ENCODE measurements around the gene GLRX5.
"Not testable (repeated sequence)": the region's sequence is repeated elsewhere in the genome, so short reads cannot be mapped to it uniquely, and the experiment has no call there.

Gene GLRX5

GRCh38 chr14:95508377-95508776 is 26.5 kb upstream of the GLRX5 start:
- Histone ChIP-seq H2BK15ac (ENCODE audit: low read depth, poor library complexity, severe bottlenecking) (no peak overlapping the region), H3K9me3 (ENCODE audit: control insufficient read depth, low read length) (no peaks in the 10 kb centered on the region), H2AFZ (ENCODE audit: low read depth, low read length) (no peak overlapping the region), H4K91ac (ENCODE audit: low read length) (no peak overlapping the region), H3K23ac (ENCODE audit: low read length in 2 of 2) (no peak overlapping the region), H3K27ac (ENCODE audit: low read length, poor library complexity, severe bottlenecking) (no peak overlapping the region), H3K4me1 (ENCODE audit: control insufficient read depth, insufficient read depth, low read depth, low read length) (peaks cover 16% of the 10 kb centered on the region), H3K9ac (ENCODE audit: low read length) (peak overlapping the region; percentile 19), H2BK120ac (ENCODE audit: low read depth, low read length) (no peak overlapping the region), H3K36me3 (ENCODE audit: control insufficient read depth in 1 of 2, insufficient read depth in 2 of 2, low read depth in 1 of 2, low read length in 2 of 2) (peaks cover 6 to 31% of the 10 kb centered on the region in 2 experiments), H3K18ac (ENCODE audit: low read depth in 1 of 2, low read length in 2 of 2) (peak overlapping the region in 1 of 2 experiments; percentile 80), H4K8ac (ENCODE audit: low read length) (no peak overlapping the region), H3K14ac (ENCODE audit: low read length in 2 of 2) (no peak overlapping the region), H2BK5ac (ENCODE audit: low read depth, low read length, poor library complexity, severe bottlenecking) (no peak overlapping the region), H3K4ac (ENCODE audit: low read depth in 1 of 2, low read length in 2 of 2) (peak overlapping the region in 1 of 2 experiments; percentile 47), H3K4me3 (ENCODE audit: insufficient read depth in 1 of 2, low read depth in 1 of 2, low read length in 2 of 2) (peak overlapping the region in 1 of 2 experiments; percentile 4), H3K79me1 (replicated peaks; ENCODE audit: low read length, poor library complexity, severe bottlenecking) (peaks cover 4% of the 10 kb centered on the region), H2AK5ac (ENCODE audit: low read length, severe bottlenecking) (no peak overlapping the region), H2BK12ac (ENCODE audit: low read length in 2 of 2) (peak overlapping the region in 1 of 2 experiments; percentile 80), H3K4me2 (ENCODE audit: low read length, poor library complexity, severe bottlenecking) (no peak overlapping the region), H3K27me3 (ENCODE audit: control insufficient read depth in 1 of 2, insufficient read depth in 1 of 2, low read length in 2 of 2) (no peaks in the 10 kb centered on the region)
- DNase-seq, result no peak
- WGBS, result 95% methylated on average over 6 of the region's 6 CpGs

- H3K4me2 ChIP-seq (ENCODE audit: low read length, poor library complexity, severe bottlenecking), result no peak overlapping the region
- no peaks in the 10 kb centered on the region for H3K9me3 ChIP-seq (ENCODE audit: control insufficient read depth, low read length)
- peak overlapping the region in 1 of 2 experiments; percentile 67 for H3K4ac ChIP-seq (ENCODE audit: low read depth in 1 of 2, low read length in 2 of 2)
- H3K4me3 ChIP-seq (ENCODE audit: insufficient read depth in 1 of 2, low read depth in 1 of 2, low read length in 2 of 2), result no peak overlapping the region
- no peak for DNase-seq
- H3K36me3 ChIP-seq (ENCODE audit: control insufficient read depth in 1 of 2, insufficient read depth in 2 of 2, low read depth in 1 of 2, low read length in 2 of 2), result peaks cover 6 to 28% of the 10 kb centered on the region in 2 experiments
- no peaks in the 10 kb centered on the region for H3K27me3 ChIP-seq (ENCODE audit: control insufficient read depth in 1 of 2, insufficient read depth in 1 of 2, low read length in 2 of 2)
- H2AFZ ChIP-seq (ENCODE audit: low read depth, low read length), result no peak overlapping the region
- H3K14ac ChIP-seq (ENCODE audit: low read length in 2 of 2), result no peak overlapping the region
- H4K91ac ChIP-seq (ENCODE audit: low read length), result no peak overlapping the region
- 90% methylated on average over 6 of the region's 6 CpGs for WGBS
- H2AK5ac ChIP-seq (ENCODE audit: low read length, severe bottlenecking), result no peak overlapping the region
- no peak overlapping the region for H3K27ac ChIP-seq (ENCODE audit: low read length, poor library complexity, severe bottlenecking)
- no peak overlapping the region for H3K18ac ChIP-seq (ENCODE audit: low read depth in 1 of 2, low read length in 2 of 2)
- no peak overlapping the region for H2BK15ac ChIP-seq (ENCODE audit: low read depth, poor library complexity, severe bottlenecking)
- no peak overlapping the region for H3K23ac ChIP-seq (ENCODE audit: low read length in 2 of 2)
- no peak overlapping the region for H2BK5ac ChIP-seq (ENCODE audit: low read depth, low read length, poor library complexity, severe bottlenecking)
- no peak overlapping the region for H2BK120ac ChIP-seq (ENCODE audit: low read depth, low read length)
- H3K9ac ChIP-seq (ENCODE audit: low read length), result no peak overlapping the region
- no peak overlapping the region for H2BK12ac ChIP-seq (ENCODE audit: low read length in 2 of 2)
- peaks cover 5% of the 10 kb centered on the region for H3K79me1 ChIP-seq (replicated peaks; ENCODE audit: low read length, poor library complexity, severe bottlenecking)
- H3K4me1 ChIP-seq (ENCODE audit: control insufficient read depth, insufficient read depth, low read depth, low read length), result peaks cover 19% of the 10 kb centered on the region
- no peak overlapping the region for H4K8ac ChIP-seq (ENCODE audit: low read length)
These were observed 25.4 kb upstream of the GLRX5 start for GRCh38 chr14:95509495-95509894.

- H3K4me2 ChIP-seq (ENCODE audit: low read length, poor library complexity, severe bottlenecking); H3K18ac ChIP-seq (ENCODE audit: low read depth in 1 of 2, low read length in 2 of 2); H3K27ac ChIP-seq (ENCODE audit: low read length, poor library complexity, severe bottlenecking); DNase-seq; H2AFZ ChIP-seq (ENCODE audit: low read depth, low read length); H3K23ac ChIP-seq (ENCODE audit: low read length in 2 of 2); H2AK5ac ChIP-seq (ENCODE audit: low read length, severe bottlenecking); H3K79me1 ChIP-seq (replicated peaks; ENCODE audit: low read length, poor library complexity, severe bottlenecking); H2BK120ac ChIP-seq (ENCODE audit: low read depth, low read length); H2BK12ac ChIP-seq (ENCODE audit: low read length in 2 of 2); H3K14ac ChIP-seq (ENCODE audit: low read length in 2 of 2); H3K9me3 ChIP-seq (ENCODE audit: control insufficient read depth, low read length); H3K4ac ChIP-seq (ENCODE audit: low read depth in 1 of 2, low read length in 2 of 2); H3K27me3 ChIP-seq (ENCODE audit: control insufficient read depth in 1 of 2, insufficient read depth in 1 of 2, low read length in 2 of 2); H3K4me3 ChIP-seq (ENCODE audit: insufficient read depth in 1 of 2, low read depth in 1 of 2, low read length in 2 of 2); H2BK5ac ChIP-seq (ENCODE audit: low read depth, low read length, poor library complexity, severe bottlenecking); H4K91ac ChIP-seq (ENCODE audit: low read length); H2BK15ac ChIP-seq (ENCODE audit: low read depth, poor library complexity, severe bottlenecking): not testable (repeated sequence)
- Histone ChIP-seq H3K9ac (ENCODE audit: low read length) (peak overlapping the region; percentile 1), H4K8ac (ENCODE audit: low read length) (peak overlapping the region; percentile 21), H3K4me1 (ENCODE audit: control insufficient read depth, insufficient read depth, low read depth, low read length) (peaks cover 28% of the 10 kb centered on the region), H3K36me3 (ENCODE audit: control insufficient read depth in 1 of 2, insufficient read depth in 2 of 2, low read depth in 1 of 2, low read length in 2 of 2) (peaks cover 6 to 28% of the 10 kb centered on the region in 2 experiments)
- 96% methylated on average over 9 of the region's 9 CpGs for WGBS
These were observed 24.5 kb upstream of the GLRX5 start for GRCh38 chr14:95510344-95510743.

GRCh38 chr14:95510804-95511203 is 24.0 kb upstream of the GLRX5 start:
- Histone ChIP-seq H3K23ac (ENCODE audit: low read length in 2 of 2) (peak overlapping the region in 1 of 2 experiments; percentile 42), H3K18ac (ENCODE audit: low read depth in 1 of 2, low read length in 2 of 2) (peak overlapping the region in 1 of 2 experiments; percentile 18), H3K27ac (ENCODE audit: low read length, poor library complexity, severe bottlenecking) (no peak overlapping the region), H3K4me3 (ENCODE audit: insufficient read depth in 1 of 2, low read depth in 1 of 2, low read length in 2 of 2) (peak overlapping the region in 1 of 2 experiments; percentile 54), H4K91ac (ENCODE audit: low read length) (no peak overlapping the region), H2BK15ac (ENCODE audit: low read depth, poor library complexity, severe bottlenecking) (no peak overlapping the region), H3K36me3 (ENCODE audit: control insufficient read depth in 1 of 2, insufficient read depth in 2 of 2, low read depth in 1 of 2, low read length in 2 of 2) (peaks cover 6 to 28% of the 10 kb centered on the region in 2 experiments), H3K79me1 (replicated peaks; ENCODE audit: low read length, poor library complexity, severe bottlenecking) (peaks cover 6% of the 10 kb centered on the region), H3K9me3 (ENCODE audit: control insufficient read depth, low read length) (no peaks in the 10 kb centered on the region), H2AFZ (ENCODE audit: low read depth, low read length) (no peak overlapping the region), H3K4ac (ENCODE audit: low read depth in 1 of 2, low read length in 2 of 2) (no peak overlapping the region), H3K9ac (ENCODE audit: low read length) (peak overlapping the region; percentile 50), H3K27me3 (ENCODE audit: control insufficient read depth in 1 of 2, insufficient read depth in 1 of 2, low read length in 2 of 2) (no peaks in the 10 kb centered on the region), H4K8ac (ENCODE audit: low read length) (no peak overlapping the region), H2BK120ac (ENCODE audit: low read depth, low read length) (no peak overlapping the region), H3K14ac (ENCODE audit: low read length in 2 of 2) (no peak overlapping the region), H2BK12ac (ENCODE audit: low read length in 2 of 2) (peak overlapping the region in 1 of 2 experiments; percentile 37), H2BK5ac (ENCODE audit: low read depth, low read length, poor library complexity, severe bottlenecking) (no peak overlapping the region), H2AK5ac (ENCODE audit: low read length, severe bottlenecking) (no peak overlapping the region), H3K4me1 (ENCODE audit: control insufficient read depth, insufficient read depth, low read depth, low read length) (peaks cover 32% of the 10 kb centered on the region), H3K4me2 (ENCODE audit: low read length, poor library complexity, severe bottlenecking) (no peak overlapping the region)
- no peak for DNase-seq
- WGBS, result 95% methylated on average over 4 of the region's 5 CpGs

Data from mesenchymal stem cell (in vitro differentiated cells and primary cell).